ENCODE results near the gene KCNJ2. TPM values are rescaled to one million over a fixed set of nuclear protein-coding genes. Genes with fewer than 3 reads are reported as not detected.

KCNJ2 gene
- polyA plus RNA-seq, 1 donor (not counting 4 experiments of a cell fraction or from before 2014, with no cell fraction given) = 0.12 TPM

GRCh38 chr17:70183508-70183907, 14.2 kb downstream of the KCNJ2 start:
- no peaks in the 10 kb centered on the region for H4K20me1 ChIP-seq (ENCODE audit: control insufficient read depth, extremely low read depth, insufficient read depth, low read length)
- H2AFZ ChIP-seq (ENCODE audit: control insufficient read depth, low read length) = no peak overlapping the region
- no peaks in the 10 kb centered on the region for H3K9me3 ChIP-seq (ENCODE audit: control insufficient read depth, low read depth, low read length)
- dilution Hi-C loops (cut with MboI; ENCODE audit: extremely low pct_ligation_motif_present, low sequenced_read_pairs) = no loop called here
- no peaks in the 10 kb centered on the region for H3K27me3 ChIP-seq (ENCODE audit: control insufficient read depth, extremely low read depth, insufficient read depth, low read length)
- H3K9me1 ChIP-seq (ENCODE audit: control insufficient read depth, extremely low read depth, insufficient read depth, low read length) = no peaks in the 10 kb centered on the region
- H3K9ac ChIP-seq (ENCODE audit: control insufficient read depth, extremely low read depth, insufficient read depth, low read length) = no peak overlapping the region
- TF ChIP-seq EZH2 (IDR thresholded peaks at IDR 0.05; ENCODE audit: low read length) = no peak
- TF ChIP-seq, protein P1, sequence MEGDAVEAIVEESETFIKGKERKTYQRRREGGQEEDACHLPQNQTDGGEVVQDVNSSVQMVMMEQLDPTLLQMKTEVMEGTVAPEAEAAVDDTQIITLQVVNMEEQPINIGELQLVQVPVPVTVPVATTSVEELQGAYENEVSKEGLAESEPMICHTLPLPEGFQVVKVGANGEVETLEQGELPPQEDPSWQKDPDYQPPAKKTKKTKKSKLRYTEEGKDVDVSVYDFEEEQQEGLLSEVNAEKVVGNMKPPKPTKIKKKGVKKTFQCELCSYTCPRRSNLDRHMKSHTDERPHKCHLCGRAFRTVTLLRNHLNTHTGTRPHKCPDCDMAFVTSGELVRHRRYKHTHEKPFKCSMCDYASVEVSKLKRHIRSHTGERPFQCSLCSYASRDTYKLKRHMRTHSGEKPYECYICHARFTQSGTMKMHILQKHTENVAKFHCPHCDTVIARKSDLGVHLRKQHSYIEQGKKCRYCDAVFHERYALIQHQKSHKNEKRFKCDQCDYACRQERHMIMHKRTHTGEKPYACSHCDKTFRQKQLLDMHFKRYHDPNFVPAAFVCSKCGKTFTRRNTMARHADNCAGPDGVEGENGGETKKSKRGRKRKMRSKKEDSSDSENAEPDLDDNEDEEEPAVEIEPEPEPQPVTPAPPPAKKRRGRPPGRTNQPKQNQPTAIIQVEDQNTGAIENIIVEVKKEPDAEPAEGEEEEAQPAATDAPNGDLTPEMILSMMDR (optimal IDR thresholded peaks at IDR 0.05 in 1 of 3, IDR thresholded peaks at IDR 0.05 in 1 of 3, conservative IDR thresholded peaks at IDR 0.05 in 1 of 3; ENCODE audit: extremely low read depth in 1 of 3, insufficient read depth in 2 of 3, low read length in 3 of 3) = no peak
- H3K4me2 ChIP-seq (ENCODE audit: control insufficient read depth, extremely low read depth, insufficient read depth, low read depth, low read length) = no peak overlapping the region
- no peak overlapping the region for H3K27ac ChIP-seq (ENCODE audit: control insufficient read depth, insufficient read depth, low read length)
- H3K4me1 ChIP-seq (ENCODE audit: control insufficient read depth, extremely low read depth, insufficient read depth, low read length) = peaks cover 21% of the 10 kb centered on the region
- no peaks in the 10 kb centered on the region for H3K79me2 ChIP-seq (ENCODE audit: control insufficient read depth, insufficient read depth, low read length)
- H3K4me3 ChIP-seq (ENCODE audit: control insufficient read depth in 2 of 3, extremely low read depth in 1 of 3, insufficient read depth in 2 of 3, low read depth in 1 of 3, low read length in 3 of 3) = no peak overlapping the region
- DNase-seq (ENCODE audit: low read depth, low spot score) (no peak), FAIRE-seq (no peak)
- H3K36me3 ChIP-seq (ENCODE audit: control insufficient read depth in 2 of 2, extremely low read depth in 1 of 2, insufficient read depth in 2 of 2, low read length in 2 of 2) = no peaks in the 10 kb centered on the region

DNA sequence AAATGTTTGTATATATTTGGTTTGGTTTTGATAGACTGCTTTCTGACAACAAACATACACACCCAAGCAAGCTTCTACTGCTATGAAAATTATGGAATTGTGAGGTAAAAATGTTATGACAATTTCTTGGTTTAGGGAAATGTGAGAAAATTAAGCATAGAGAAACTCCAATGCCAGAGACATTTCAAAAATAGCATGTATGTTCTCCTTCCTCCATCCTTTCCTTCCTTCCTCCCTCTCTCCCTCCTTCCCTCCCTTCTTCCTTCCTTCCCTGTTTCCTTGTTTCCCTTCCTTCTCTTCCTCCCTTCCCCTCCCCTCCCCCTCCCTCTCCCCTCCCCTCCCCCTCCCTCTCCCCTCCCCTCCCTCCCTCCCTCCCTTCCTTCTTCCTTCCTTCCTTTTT, 14.9 kb downstream of the KCNJ2 start:
- H3K9me1 ChIP-seq (ENCODE audit: control insufficient read depth, extremely low read depth, insufficient read depth, low read length) = no peaks in the 10 kb centered on the region
- H3K4me1 ChIP-seq (ENCODE audit: control insufficient read depth, extremely low read depth, insufficient read depth, low read length) = peaks cover 21% of the 10 kb centered on the region
- no peak overlapping the region for H3K27ac ChIP-seq (ENCODE audit: control insufficient read depth, insufficient read depth, low read length)
- no peaks in the 10 kb centered on the region for H3K36me3 ChIP-seq (ENCODE audit: control insufficient read depth in 2 of 2, extremely low read depth in 1 of 2, insufficient read depth in 2 of 2, low read length in 2 of 2)
- H3K4me2 ChIP-seq (ENCODE audit: control insufficient read depth, extremely low read depth, insufficient read depth, low read depth, low read length) = no peak overlapping the region
- TF ChIP-seq, protein P1 (optimal IDR thresholded peaks at IDR 0.05 in 1 of 3, IDR thresholded peaks at IDR 0.05 in 1 of 3, conservative IDR thresholded peaks at IDR 0.05 in 1 of 3; ENCODE audit: extremely low read depth in 1 of 3, insufficient read depth in 2 of 3, low read length in 3 of 3) = no peak
- no peak for TF ChIP-seq EZH2 (IDR thresholded peaks at IDR 0.05; ENCODE audit: low read length)
- H3K9me3 ChIP-seq (ENCODE audit: control insufficient read depth, low read depth, low read length) = no peaks in the 10 kb centered on the region
- no peak overlapping the region for H3K4me3 ChIP-seq (ENCODE audit: control insufficient read depth in 2 of 3, extremely low read depth in 1 of 3, insufficient read depth in 2 of 3, low read depth in 1 of 3, low read length in 3 of 3)
- no peaks in the 10 kb centered on the region for H4K20me1 ChIP-seq (ENCODE audit: control insufficient read depth, extremely low read depth, insufficient read depth, low read length)
- FAIRE-seq (no peak), DNase-seq (ENCODE audit: low read depth, low spot score) (no peak)
- no peaks in the 10 kb centered on the region for H3K79me2 ChIP-seq (ENCODE audit: control insufficient read depth, insufficient read depth, low read length)
- no peaks in the 10 kb centered on the region for H3K27me3 ChIP-seq (ENCODE audit: control insufficient read depth, extremely low read depth, insufficient read depth, low read length)
- H3K9ac ChIP-seq (ENCODE audit: control insufficient read depth, extremely low read depth, insufficient read depth, low read length) = no peak overlapping the region
- dilution Hi-C loops (cut with MboI; ENCODE audit: extremely low pct_ligation_motif_present, low sequenced_read_pairs) = no loop called here
- no peak overlapping the region for H2AFZ ChIP-seq (ENCODE audit: control insufficient read depth, low read length)
